ENCODE results near the gene PDZD2.

DNA sequence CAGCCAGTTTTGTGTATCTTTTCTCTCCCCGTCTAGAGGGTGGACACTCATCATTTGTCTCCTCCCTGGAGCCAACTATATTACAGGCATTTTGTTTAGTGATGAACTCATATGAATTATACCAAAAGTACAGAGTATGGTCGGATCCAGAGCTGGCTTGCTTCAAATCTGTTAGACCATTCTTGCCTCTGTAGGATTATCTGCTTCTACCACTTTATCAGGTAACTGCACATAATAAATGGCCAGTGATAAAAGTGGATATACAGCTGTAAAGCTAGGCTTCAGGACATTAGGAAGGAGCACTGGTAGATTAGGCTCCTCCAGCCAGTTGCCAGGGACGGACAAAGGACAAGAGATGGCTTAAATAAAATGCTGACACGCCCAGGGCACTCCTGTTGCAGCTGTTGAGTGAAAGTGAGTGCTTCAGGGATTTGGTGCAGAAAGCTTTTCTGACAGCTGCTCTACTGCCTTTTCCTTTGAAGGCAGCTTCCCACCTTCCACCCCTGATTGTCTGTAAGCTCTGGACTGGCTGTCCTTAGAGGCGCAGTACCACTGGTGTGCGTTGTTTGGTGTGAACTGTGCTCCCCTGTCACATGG is 259.2 kb downstream of the PDZD2 start:
- TF ChIP-seq EZH2 (IDR thresholded peaks at IDR 0.05; ENCODE audit: borderline replicate concordance, insufficient read depth, low read length, poor library complexity, severe bottlenecking) (no peak), CTCF (IDR thresholded peaks at IDR 0.05; ENCODE audit: poor library complexity, severe bottlenecking) (no peak), POLR2AphosphoS5 (IDR thresholded peaks at IDR 0.05) (no peak), TAF1 (IDR thresholded peaks at IDR 0.05; ENCODE audit: low read depth) (no peak), RAD21 (conservative IDR thresholded peaks at IDR 0.05) (no peak), MXI1 (conservative IDR thresholded peaks at IDR 0.05; ENCODE audit: poor library complexity, severe bottlenecking) (no peak)
